NT2/D1 (cell line): Measurements from ENCODE around the gene FAM78A.

Experiments used
- DNase-seq: peaks from one replicate; pipeline ENCODE4 v3.0.0-alpha.2; 2011; ENCODE audit warnings: low read depth, low spot score
- H3K27me3 ChIP-seq: 2 replicates; pipeline ENCODE4 v1.6.0; 2011; ENCODE audit warnings: mild to moderate bottlenecking; ENCODE audit not compliant: insufficient read length, insufficient read depth
- H3K36me3 ChIP-seq: 2 replicates; pipeline ENCODE4 v1.6.1; 2011; ENCODE audit warnings: mild to moderate bottlenecking, low read length, mixed read lengths; ENCODE audit not compliant: insufficient read depth, insufficient read length
- H3K4me1 ChIP-seq: 2 replicates; pipeline ENCODE4 v1.5.1; 2011; ENCODE audit not compliant: insufficient read depth, insufficient read length
- H3K4me3 ChIP-seq: 2 replicates; pipeline ENCODE4 v1.5.1; 2011; ENCODE audit warnings: low read depth; ENCODE audit not compliant: insufficient read length
- H3K9ac ChIP-seq: 2 replicates; pipeline ENCODE4 v1.6.0; 2011; ENCODE audit warnings: low read depth; ENCODE audit not compliant: insufficient read length
- H3K9me3 ChIP-seq: 2 replicates; pipeline ENCODE4 v1.5.1; 2011; ENCODE audit warnings: mild to moderate bottlenecking, low read length; ENCODE audit not compliant: insufficient read depth
- SUZ12 ChIP-seq: IDR thresholded peaks from 2 replicates; pipeline ENCODE4 v1.6.1; 2011; ENCODE audit not compliant: insufficient read length, insufficient read depth; ENCODE audit errors: extremely low read depth
- YY1 ChIP-seq: IDR thresholded peaks from 2 replicates; pipeline ENCODE4 v1.6.1; 2011; ENCODE audit not compliant: insufficient read length, insufficient read depth
- ZNF274 ChIP-seq: IDR thresholded peaks from 2 replicates; pipeline ENCODE4 v1.6.1; 2011; ENCODE audit warnings: mild to moderate bottlenecking, low read depth, low read length

The FAM78A gene

GRCh38 chr9:131312822-131313770 is 36.8 kb upstream of the FAM78A start:
- H3K4me1 ChIP-seq, result peaks cover 16% of the 10 kb centered on the region
- H3K4me3 ChIP-seq, result no peak overlapping the region
- DNase-seq, result no peak
- H3K9ac ChIP-seq, result no peak overlapping the region
- H3K36me3 ChIP-seq, result no peaks in the 10 kb centered on the region
- no peak for TF ChIP-seq ZNF274
- TF ChIP-seq YY1, result no peak
- TF ChIP-seq SUZ12, result no peak
- no peaks in the 10 kb centered on the region for H3K27me3 ChIP-seq
- H3K9me3 ChIP-seq, result no peaks in the 10 kb centered on the region

DNA sequence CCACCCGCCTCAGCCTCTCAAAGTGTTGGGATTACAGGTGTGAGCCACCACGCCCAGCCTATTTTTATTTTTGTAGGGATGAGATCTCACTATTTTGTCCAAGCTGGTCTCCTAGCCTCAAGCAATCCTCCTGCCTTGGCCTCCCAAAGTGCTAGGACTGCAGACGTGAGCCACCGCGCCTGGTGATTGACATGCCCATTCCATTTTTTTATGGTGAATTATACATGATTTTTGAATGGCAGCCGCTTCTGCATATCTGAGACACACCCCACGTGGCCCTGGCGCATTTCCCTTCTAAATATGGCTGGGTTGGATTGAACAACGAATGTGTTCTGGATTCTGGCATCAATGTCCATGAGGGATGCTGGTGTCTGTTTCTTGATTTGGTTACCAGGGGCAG is 35.9 kb upstream of the FAM78A start:
- DNase-seq, result no peak
- H3K27me3 ChIP-seq, result no peaks in the 10 kb centered on the region
- H3K4me3 ChIP-seq, result no peak overlapping the region
- TF ChIP-seq SUZ12 (no peak), ZNF274 (no peak), YY1 (no peak)
- H3K9ac ChIP-seq, result no peak overlapping the region
- H3K9me3 ChIP-seq, result no peaks in the 10 kb centered on the region
- peaks cover 14% of the 10 kb centered on the region for H3K4me1 ChIP-seq
- no peaks in the 10 kb centered on the region for H3K36me3 ChIP-seq

- no peaks in the 10 kb centered on the region for H3K36me3 ChIP-seq
- no peaks in the 10 kb centered on the region for H3K27me3 ChIP-seq
- TF ChIP-seq ZNF274 (no peak), YY1 (no peak), SUZ12 (no peak)
- no peak overlapping the region for H3K4me3 ChIP-seq
- no peak for DNase-seq
- no peak overlapping the region for H3K9ac ChIP-seq
- peaks cover 14% of the 10 kb centered on the region for H3K4me1 ChIP-seq
- no peaks in the 10 kb centered on the region for H3K9me3 ChIP-seq
Measured at GRCh38 chr9:131310833-131311554, 34.7 kb upstream of the FAM78A start.

DNA sequence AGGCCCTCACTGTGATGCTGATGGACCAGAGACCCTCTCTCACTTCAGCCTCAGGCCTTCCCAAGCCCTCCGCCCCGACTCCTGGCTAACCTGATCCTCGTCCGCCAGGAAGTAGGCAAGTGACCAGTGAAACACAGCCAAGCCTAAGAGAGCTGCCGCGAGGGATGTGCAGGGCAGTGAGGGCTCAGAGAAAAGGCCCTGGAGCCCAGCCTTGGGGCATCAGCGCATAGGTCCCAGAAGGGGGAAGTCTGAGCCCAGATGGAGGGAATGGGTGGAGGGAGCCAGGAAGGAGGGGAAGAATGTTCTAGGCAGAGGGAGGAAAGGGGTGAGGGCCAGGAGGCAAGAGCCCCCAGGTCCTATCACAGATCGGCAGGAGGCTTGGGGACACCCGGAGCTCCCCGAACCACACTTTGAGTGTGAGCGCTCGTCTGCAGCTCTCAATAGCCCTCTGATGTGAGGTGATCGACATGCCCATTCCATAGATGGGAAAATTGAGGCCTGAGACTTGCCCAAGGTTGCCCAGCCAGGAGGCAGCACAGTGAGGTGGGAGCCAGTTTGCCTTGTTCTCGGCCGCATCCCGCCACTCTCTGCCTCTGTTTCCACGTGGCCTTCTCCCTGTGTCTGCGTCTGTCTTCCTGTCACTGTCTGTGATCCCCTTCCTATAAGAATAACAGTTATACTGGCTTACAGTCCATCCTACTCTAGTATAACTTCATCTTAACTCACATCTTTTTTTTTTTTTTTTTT is 33.4 kb upstream of the FAM78A start:
- no peak overlapping the region for H3K9ac ChIP-seq
- TF ChIP-seq YY1 (no peak), SUZ12 (no peak), ZNF274 (no peak)
- H3K9me3 ChIP-seq, result no peaks in the 10 kb centered on the region
- H3K4me1 ChIP-seq, result peaks cover 15% of the 10 kb centered on the region
- no peak for DNase-seq
- H3K27me3 ChIP-seq, result no peaks in the 10 kb centered on the region
- H3K4me3 ChIP-seq, result no peak overlapping the region
- no peaks in the 10 kb centered on the region for H3K36me3 ChIP-seq

GRCh38 chr9:131308906-131309529 is 32.7 kb upstream of the FAM78A start:
- DNase-seq, result no peak
- TF ChIP-seq SUZ12, result no peak
- no peak for TF ChIP-seq YY1
- no peak for TF ChIP-seq ZNF274
- no peak overlapping the region for H3K9ac ChIP-seq
- no peaks in the 10 kb centered on the region for H3K36me3 ChIP-seq
- H3K4me1 ChIP-seq, result peaks cover 18% of the 10 kb centered on the region
- no peaks in the 10 kb centered on the region for H3K27me3 ChIP-seq
- H3K9me3 ChIP-seq, result no peaks in the 10 kb centered on the region
- no peak overlapping the region for H3K4me3 ChIP-seq

DNA sequence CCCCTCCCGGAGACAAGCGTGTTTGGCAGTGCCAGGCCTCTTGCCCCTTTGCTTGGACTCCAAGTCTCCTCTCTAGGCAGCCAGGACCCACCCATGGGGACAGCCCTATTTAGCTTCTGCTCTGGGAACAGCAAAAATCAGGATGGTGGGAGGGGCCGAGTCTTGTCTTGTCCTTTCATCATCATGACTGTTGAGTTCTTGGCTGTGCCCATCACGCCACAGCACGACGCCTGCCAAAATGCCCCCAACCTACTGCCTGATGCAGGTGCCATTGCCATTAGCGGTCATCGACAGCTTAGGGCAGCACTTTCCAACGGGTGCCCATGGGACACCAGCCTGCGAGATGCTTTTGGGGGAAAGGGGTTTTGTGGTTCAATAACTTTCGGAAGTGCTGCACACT is 32.1 kb upstream of the FAM78A start:
- DNase-seq, result no peak
- Histone ChIP-seq H3K4me3 (no peak overlapping the region), H3K27me3 (no peaks in the 10 kb centered on the region), H3K36me3 (no peaks in the 10 kb centered on the region), H3K9ac (no peak overlapping the region), H3K9me3 (no peaks in the 10 kb centered on the region), H3K4me1 (peaks cover 24% of the 10 kb centered on the region)
- no peak for TF ChIP-seq YY1
- TF ChIP-seq SUZ12, result no peak
- TF ChIP-seq ZNF274, result no peak

DNA sequence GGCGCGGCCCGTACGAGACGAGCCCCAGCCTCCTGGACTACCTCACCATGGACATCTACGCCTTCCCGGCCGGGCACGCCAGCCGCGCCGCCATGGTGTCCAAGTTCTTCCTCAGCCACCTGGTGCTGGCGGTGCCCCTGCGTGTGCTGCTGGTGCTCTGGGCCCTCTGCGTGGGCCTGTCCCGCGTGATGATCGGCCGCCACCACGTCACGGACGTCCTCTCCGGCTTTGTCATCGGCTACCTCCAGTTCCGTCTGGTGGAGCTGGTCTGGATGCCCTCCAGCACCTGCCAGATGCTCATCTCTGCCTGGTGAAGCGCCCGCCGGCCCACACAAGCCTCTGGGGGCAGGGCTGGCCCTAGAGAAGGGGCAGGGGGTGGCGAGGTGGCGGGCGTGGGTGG is 31.7 kb upstream of the FAM78A start:
- DNase-seq, result no peak
- Histone ChIP-seq H3K27me3 (no peaks in the 10 kb centered on the region), H3K9ac (no peak overlapping the region), H3K36me3 (no peaks in the 10 kb centered on the region), H3K4me1 (peaks cover 25% of the 10 kb centered on the region), H3K9me3 (no peaks in the 10 kb centered on the region), H3K4me3 (no peak overlapping the region)
- no peak for TF ChIP-seq YY1
- TF ChIP-seq SUZ12, result no peak
- TF ChIP-seq ZNF274, result no peak
